K562 (cell line): ENCODE results near the gene UBE3D. TPM values are rescaled to one million over a fixed set of nuclear protein-coding genes. Genes with fewer than 3 reads are reported as not detected.

Experiments
- CTCF ChIP-seq, 3 experiments: IDR thresholded peaks in 2 of 3; conservative IDR thresholded peaks in 1 of 3; 2 replicates each; pipeline ENCODE4 v1.5.1; 2011 to 2012; ENCODE audit warnings: low read length in 3 of 3, mild to moderate bottlenecking in 3 of 3, control low read depth in 2 of 3, improper control_type of control experiment in 1 of 3, inconsistent platforms in 1 of 3, low read depth in 1 of 3, mixed read lengths in 1 of 3, moderate library complexity in 1 of 3; ENCODE audit not compliant: insufficient read depth in 2 of 3
- DNMT1 ChIP-seq: fragments of 450-650 bp; IDR thresholded peaks from 2 replicates; pipeline ENCODE4 v1.6.1; 2016; ENCODE audit warnings: antibody characterized with exemption, mild to moderate bottlenecking
- E2F4 ChIP-seq: sonication (generic); formaldehyde crosslinking; IDR thresholded peaks from 2 replicates; pipeline ENCODE4 v1.8.0; 2022; ENCODE audit warnings: mild to moderate bottlenecking, low read depth, missing genetic modification reagents
- MNT ChIP-seq, 2 experiments: fragments of 450-650 bp; conservative IDR thresholded peaks; 2 replicates each; pipeline ENCODE4 v1.6.1; 2017; ENCODE audit warnings: mild to moderate bottlenecking in 2 of 2, moderate library complexity in 2 of 2
- NCOR1 ChIP-seq: fragments of 450-650 bp; IDR thresholded peaks from 2 replicates; pipeline ENCODE4 v1.6.1; 2016; ENCODE audit warnings: mild to moderate bottlenecking, moderate library complexity
- NELFE ChIP-seq: IDR thresholded peaks from 2 replicates; pipeline ENCODE4 v1.6.1; 2011; ENCODE audit warnings: mild to moderate bottlenecking; ENCODE audit not compliant: insufficient read depth, insufficient read length
- RBFOX2 ChIP-seq: fragments of 200-400 bp; formaldehyde crosslinking; IDR thresholded peaks from 2 replicates; pipeline ENCODE4 v1.6.1; 2017; ENCODE audit warnings: low read depth, mild to moderate bottlenecking, low read length, moderate library complexity
- RNF219 ChIP-seq: fragments of 250-450 bp; sonication (Bioruptor Pico); IDR thresholded peaks from 2 replicates; pipeline ENCODE4 v1.5.0; 2022; ENCODE audit warnings: mild to moderate bottlenecking
- TCF7L2 ChIP-seq: fragments of 150-350 bp; IDR thresholded peaks from 2 replicates; pipeline ENCODE4 v1.6.1; 2016; ENCODE audit warnings: low read depth, mild to moderate bottlenecking, low read length, moderate library complexity
- WHSC1 ChIP-seq: IDR thresholded peaks from one replicate; pipeline ENCODE4 v1.6.1; 2012; ENCODE audit warnings: low read length, control low read depth, inconsistent platforms
- ZBTB34 ChIP-seq: fragments of 250-450 bp; sonication (Bioruptor Pico); IDR thresholded peaks from 2 replicates; pipeline ENCODE4 v1.8.0; 2021; ENCODE audit warnings: mild to moderate bottlenecking, moderate library complexity
- ZNF354B ChIP-seq: fragments of 250-450 bp; sonication (Bioruptor Pico); IDR thresholded peaks from 2 replicates; pipeline ENCODE4 v1.4.0; 2020
- ZNF384 ChIP-seq: IDR thresholded peaks from 2 replicates; pipeline ENCODE4 v1.6.1; 2012; ENCODE audit warnings: low read depth, low read length, improper control_type of control experiment
- polyA plus RNA-seq, 8 experiments: library from polyadenylated mRNA; depleted of rRNA in 4 of 8; stranded (reverse) in 5 of 8; unstranded in 3 of 8; fragments of >200 nt; fragmentation: Nextera tagmentation in 2 of 8; fragmentation: Illumina TruSeq in 1 of 8; extraction: Ambion mirVana in 2 of 8; extraction: Trizol in 1 of 8; gene quantifications; 2 replicates each; pipeline versions ENCODE4 v1.2.1 to v1.2.3, GENCODE V29; 2011 to 2014; ENCODE audit warnings: inconsistent platforms in 1 of 8, missing spikeins in 1 of 8
- total RNA-seq, 7 experiments: library from RNA; depleted of rRNA in 6 of 7; stranded (reverse); fragments of >200 nt in 6 of 7; fragmentation: Illumina TruSeq in 2 of 7; extraction: Trizol in 2 of 7; gene quantifications; 2 replicates each; pipeline versions ENCODE4 v1.2.1 to v1.2.3, GENCODE V29; 2011 to 2021; ENCODE audit warnings: low replicate concordance in 1 of 7

UBE3D gene
- total and polyA plus RNA-seq, 9 of the 15 experiments (the other 6 are each of a cell fraction or from before 2014, with no cell fraction given) = 9.4 to 17.6 (median 11.9) TPM

GRCh38 chr6:82889143-82889542 is 176.5 kb downstream of the UBE3D start (continued):
- TF ChIP-seq E2F4 (CRISPR knock-in tag) = no peak
- TF ChIP-seq TCF7L2 = no peak
- no peak for TF ChIP-seq NCOR1
- no peak for TF ChIP-seq CTCF (IDR thresholded peaks at IDR 0.05 in 2 of 3, conservative IDR thresholded peaks at IDR 0.05 in 1 of 3; ENCODE audit: insufficient read depth in 2 of 3, low read depth in 1 of 3, low read length in 3 of 3)
- TF ChIP-seq MNT (conservative IDR thresholded peaks at IDR 0.05) = no peak
- TF ChIP-seq WHSC1 = no peak
- no peak for TF ChIP-seq ZNF384
- TF ChIP-seq NELFE = no peak
- no peak for TF ChIP-seq ZNF354B (CRISPR knock-in tag)
- no peak for TF ChIP-seq ZBTB34 (CRISPR knock-in tag)
- TF ChIP-seq DNMT1 = no peak
- no peak for TF ChIP-seq RNF219 (CRISPR knock-in tag)
- TF ChIP-seq RBFOX2 = no peak
